ENCODE results near the gene SELPLG.

GRCh38 chr12:108629824-108630476 is 3.7 kb downstream of the SELPLG start:
- TF ChIP-seq CTCF (IDR thresholded peaks at IDR 0.05) (no peak), POLR2A (IDR thresholded peaks at IDR 0.05) (peak in 1 of 4 donors; percentile 21)
